Epithelial cell of proximal tubule (primary cell): ENCODE measurements around the gene DKK3. TPM values are rescaled to one million over a fixed set of nuclear protein-coding genes. Genes with fewer than 3 reads are reported as not detected.

Experiments used
- DNase-seq: peaks from one replicate; pipeline ENCODE4 v3.0.0-alpha.2; 2011; ENCODE audit warnings: low read depth
- H3K4me3 ChIP-seq: 2 replicates; pipeline ENCODE4 v1.5.1; 2011; ENCODE audit warnings: low read depth, mild to moderate bottlenecking, low read length
- total RNA-seq: library from RNA; depleted of rRNA; stranded (reverse); fragments of >200 nt; gene quantifications from 2 replicates; pipeline ENCODE4 v1.2.3, GENCODE V29; 2015
- TF ChIP-seq, protein P1 (sequence below): conservative IDR thresholded peaks from 2 replicates; pipeline ENCODE4 v1.5.1; 2012; ENCODE audit warnings: low read depth, mild to moderate bottlenecking, low read length

DKK3 gene
- total RNA-seq, 1 donor from 2014 or later = 133 TPM

- TF ChIP-seq, protein P1, sequence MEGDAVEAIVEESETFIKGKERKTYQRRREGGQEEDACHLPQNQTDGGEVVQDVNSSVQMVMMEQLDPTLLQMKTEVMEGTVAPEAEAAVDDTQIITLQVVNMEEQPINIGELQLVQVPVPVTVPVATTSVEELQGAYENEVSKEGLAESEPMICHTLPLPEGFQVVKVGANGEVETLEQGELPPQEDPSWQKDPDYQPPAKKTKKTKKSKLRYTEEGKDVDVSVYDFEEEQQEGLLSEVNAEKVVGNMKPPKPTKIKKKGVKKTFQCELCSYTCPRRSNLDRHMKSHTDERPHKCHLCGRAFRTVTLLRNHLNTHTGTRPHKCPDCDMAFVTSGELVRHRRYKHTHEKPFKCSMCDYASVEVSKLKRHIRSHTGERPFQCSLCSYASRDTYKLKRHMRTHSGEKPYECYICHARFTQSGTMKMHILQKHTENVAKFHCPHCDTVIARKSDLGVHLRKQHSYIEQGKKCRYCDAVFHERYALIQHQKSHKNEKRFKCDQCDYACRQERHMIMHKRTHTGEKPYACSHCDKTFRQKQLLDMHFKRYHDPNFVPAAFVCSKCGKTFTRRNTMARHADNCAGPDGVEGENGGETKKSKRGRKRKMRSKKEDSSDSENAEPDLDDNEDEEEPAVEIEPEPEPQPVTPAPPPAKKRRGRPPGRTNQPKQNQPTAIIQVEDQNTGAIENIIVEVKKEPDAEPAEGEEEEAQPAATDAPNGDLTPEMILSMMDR = peak; percentile 81
- H3K4me3 ChIP-seq = no peak overlapping the region
- DNase-seq = no peak
Observed at GRCh38 chr11:11966826-11967668, 41.4 kb downstream of the DKK3 start.

GRCh38 chr11:11966354-11966741 lies 42.1 kb downstream of the DKK3 start:
- no peak for DNase-seq
- TF ChIP-seq, protein P1 = no peak
- H3K4me3 ChIP-seq = no peak overlapping the region

GRCh38 chr11:11965656-11966353 lies 42.6 kb downstream of the DKK3 start:
- no peak for DNase-seq
- no peak overlapping the region for H3K4me3 ChIP-seq
- TF ChIP-seq, protein P1 = no peak

- DNase-seq = no peak
- no peak overlapping the region for H3K4me3 ChIP-seq
- TF ChIP-seq, protein P1 = no peak
Observed at GRCh38 chr11:11965192-11965591, 43.2 kb downstream of the DKK3 start.

DNA sequence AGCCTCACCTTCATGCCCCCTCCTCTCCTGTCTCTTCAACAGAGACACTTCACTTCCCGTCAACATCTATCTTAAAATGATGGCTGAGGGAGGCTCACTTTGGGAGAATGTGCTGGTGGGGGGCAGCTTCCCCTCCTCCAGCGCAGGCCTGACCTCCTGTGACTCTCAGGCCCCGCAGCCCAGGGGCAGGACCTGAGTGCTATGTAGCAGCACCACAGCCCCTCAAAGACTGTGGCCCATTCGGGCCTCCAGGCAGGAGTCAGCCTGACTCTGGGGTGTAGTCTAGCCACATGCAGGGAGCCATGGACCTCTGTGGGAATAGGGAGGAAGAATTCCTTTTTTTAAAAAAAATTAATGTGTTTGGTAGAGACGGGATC lies 43.7 kb downstream of the DKK3 start:
- TF ChIP-seq, protein P1 = no peak
- no peak overlapping the region for H3K4me3 ChIP-seq
- DNase-seq = no peak

DNA sequence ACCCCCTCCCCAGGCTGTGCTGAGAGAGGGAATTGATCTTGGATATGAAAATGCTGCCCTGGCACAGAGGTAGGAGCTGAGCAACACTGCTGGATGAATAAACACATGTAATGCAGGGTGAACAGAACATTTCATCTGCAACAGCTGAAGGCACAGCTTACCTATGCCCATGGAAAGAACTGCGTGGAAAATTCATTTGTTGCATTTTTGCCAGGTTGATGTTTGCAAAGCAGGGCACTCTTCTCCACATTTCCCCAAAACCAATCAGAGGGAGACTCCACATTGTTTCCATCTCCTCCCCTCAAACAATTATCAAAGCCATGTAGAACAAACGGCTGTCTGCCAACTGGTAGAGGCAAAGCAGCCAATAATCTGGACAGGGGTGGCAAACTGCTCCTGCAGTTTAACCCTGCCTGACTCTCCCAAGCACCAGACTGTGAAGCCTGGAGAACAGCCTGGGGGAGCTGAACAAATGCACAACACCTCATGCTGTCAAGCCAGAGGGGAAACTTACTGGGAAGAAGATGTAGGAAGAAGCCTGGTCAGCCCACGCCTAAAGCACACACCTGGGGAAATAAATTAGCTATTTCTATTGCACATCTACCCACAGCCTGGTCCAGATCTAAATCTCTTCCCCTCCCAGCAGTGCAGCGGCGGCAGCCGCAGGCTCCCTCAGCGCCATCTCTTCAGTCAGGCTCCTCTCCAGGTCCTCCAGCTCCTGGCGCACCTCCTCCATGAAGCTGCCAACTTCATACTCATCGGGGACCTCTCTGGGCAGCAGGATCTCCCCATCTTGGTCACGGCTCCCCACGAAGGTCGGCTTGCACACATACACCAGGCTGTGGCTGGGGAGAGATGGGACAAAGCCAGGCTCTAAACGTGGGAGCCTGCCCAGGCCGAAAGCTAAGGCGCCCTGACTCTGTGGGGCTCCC lies 44.3 kb downstream of the DKK3 start:
- H3K4me3 ChIP-seq = no peak overlapping the region
- DNase-seq = no peak
- TF ChIP-seq, protein P1 = no peak
